Dermis microvascular lymphatic vessel endothelial cell (primary cell): ENCODE results near the gene TNS1. TPM values are rescaled to one million over a fixed set of nuclear protein-coding genes. Genes with fewer than 3 reads are reported as not detected.

ENCODE experiments used
- DNase-seq, 2 donors: peaks; one replicate each; pipeline versions ENCODE4 v3.0.0 to v3.0.0-alpha.2; 2010; ENCODE audit warnings: low read depth in 2 of 2
- total RNA-seq: library from RNA; depleted of rRNA; stranded (reverse); fragments of >200 nt; gene quantifications from 2 replicates; pipeline ENCODE4 v1.2.1, GENCODE V29; 2014

TNS1 gene
- total RNA-seq, 1 donor from 2014 or later, result 21.1 TPM

- DNase-seq, result no peak
These were observed 88.7 kb downstream of the TNS1 start for GRCh38 chr2:217914078-217914477.

GRCh38 chr2:217913436-217913835 is 89.4 kb downstream of the TNS1 start:
- DNase-seq, result no peak

- no peak for DNase-seq
These were observed 90.4 kb downstream of the TNS1 start for GRCh38 chr2:217912098-217913024.

- no peak for DNase-seq
These were observed 91.3 kb downstream of the TNS1 start for GRCh38 chr2:217911283-217912097.

- DNase-seq, result no peak
These were observed 92.0 kb downstream of the TNS1 start for GRCh38 chr2:217910875-217911212.

- no peak for DNase-seq
These were observed 93.5 kb downstream of the TNS1 start for GRCh38 chr2:217909156-217909820.

GRCh38 chr2:217908544-217908943 is 94.3 kb downstream of the TNS1 start:
- DNase-seq, result no peak

GRCh38 chr2:217907266-217907665 is 95.5 kb downstream of the TNS1 start:
- no peak for DNase-seq

GRCh38 chr2:217906798-217907197 is 96.0 kb downstream of the TNS1 start:
- DNase-seq, result no peak

- no peak for DNase-seq
These were observed 96.9 kb downstream of the TNS1 start for GRCh38 chr2:217905896-217906295.

- DNase-seq, result no peak
These were observed 97.4 kb downstream of the TNS1 start for GRCh38 chr2:217905395-217905794.

GRCh38 chr2:217904614-217904965 is 98.2 kb downstream of the TNS1 start:
- no peak for DNase-seq

- peak; percentile 96 to 99 for DNase-seq
These were observed 98.8 kb downstream of the TNS1 start for GRCh38 chr2:217903859-217904613.

- DNase-seq, result no peak
These were observed 99.5 kb downstream of the TNS1 start for GRCh38 chr2:217903142-217903858.

GRCh38 chr2:217902379-217903141 is 100.2 kb downstream of the TNS1 start:
- peak; percentile 98 to 100 for DNase-seq

- peak in 1 of 2 donors; percentile 45 for DNase-seq
These were observed 100.9 kb downstream of the TNS1 start for GRCh38 chr2:217901835-217902378.

GRCh38 chr2:217901400-217901799 is 101.4 kb downstream of the TNS1 start:
- no peak for DNase-seq

- DNase-seq, result no peak
These were observed 101.9 kb downstream of the TNS1 start for GRCh38 chr2:217900780-217901360.
